DND-41 (cell line): ENCODE measurements around the gene RAI1.

Experiments
- ATAC-seq: fragments of 200-7000 bp; cut with Tn5 transposase; 3 replicates; pipeline ENCODE4 v1.9.1; 2021; ENCODE audit warnings: low read depth; ENCODE audit not compliant: insufficient read depth
- DNase-seq: peaks from one replicate; pipeline ENCODE4 v3.0.0-alpha.2; 2020
- H2AFZ ChIP-seq: 2 replicates; pipeline ENCODE4 v1.6.0; 2012; ENCODE audit warnings: low read depth, low read length
- H3K27ac ChIP-seq: 2 replicates; pipeline ENCODE4 v1.5.1; 2012; ENCODE audit warnings: low read length, inconsistent platforms
- H3K27me3 ChIP-seq: fragments of 200-600 bp; sonication (generic); 2 replicates; pipeline ENCODE4 v1.6.0; 2012; ENCODE audit warnings: low read length, mild to moderate bottlenecking, inconsistent platforms; ENCODE audit not compliant: insufficient read depth, poor library complexity
- H3K36me3 ChIP-seq: 2 replicates; pipeline ENCODE4 v1.5.1; 2012; ENCODE audit warnings: low read length, inconsistent platforms; ENCODE audit not compliant: insufficient read depth
- H3K4me1 ChIP-seq: 2 replicates; pipeline ENCODE4 v1.5.1; 2012; ENCODE audit warnings: mild to moderate bottlenecking, low read length; ENCODE audit not compliant: insufficient read depth
- H3K4me2 ChIP-seq: 2 replicates; pipeline ENCODE4 v1.6.0; 2012; ENCODE audit warnings: mild to moderate bottlenecking, moderate library complexity, low read length, inconsistent platforms; ENCODE audit not compliant: insufficient read depth
- H3K4me3 ChIP-seq, 2 experiments: fragments of 200-600 bp in 1 of 2; shearing (Covaris generic) in 1 of 2; 2 replicates each; pipeline ENCODE4 v1.5.1; 2012 to 2016; ENCODE audit warnings: inconsistent platforms in 2 of 2, low read length in 2 of 2, mild to moderate bottlenecking in 2 of 2, low read depth in 1 of 2, moderate library complexity in 1 of 2
- H3K79me2 ChIP-seq: 2 replicates; pipeline ENCODE4 v1.6.0; 2012; ENCODE audit warnings: low read length, inconsistent platforms; ENCODE audit not compliant: insufficient read depth
- H3K9ac ChIP-seq: 2 replicates; pipeline ENCODE4 v1.6.0; 2012; ENCODE audit warnings: low read depth, mild to moderate bottlenecking, inconsistent platforms, low read length, moderate library complexity
- H3K9me3 ChIP-seq: 2 replicates; pipeline ENCODE4 v1.5.1; 2012; ENCODE audit warnings: low read length, moderate library complexity, mild to moderate bottlenecking, inconsistent platforms; ENCODE audit not compliant: insufficient read depth, severe bottlenecking
- H4K20me1 ChIP-seq: 2 replicates; pipeline ENCODE4 v1.6.0; 2012; ENCODE audit warnings: low read length; ENCODE audit not compliant: insufficient read depth
- EZH2 ChIP-seq: IDR thresholded peaks from 3 replicates; pipeline ENCODE4 v1.6.1; 2012; ENCODE audit warnings: borderline replicate concordance, low read depth, mild to moderate bottlenecking, moderate library complexity, low read length, inconsistent platforms; ENCODE audit not compliant: severe bottlenecking
- TF ChIP-seq, protein P1 (sequence below): IDR thresholded peaks from 2 replicates; pipeline ENCODE4 v1.5.1; 2012; ENCODE audit warnings: borderline replicate concordance, low read length, moderate library complexity, mild to moderate bottlenecking; ENCODE audit not compliant: poor library complexity, severe bottlenecking; ENCODE audit errors: extremely low read depth

Gene RAI1

DNA sequence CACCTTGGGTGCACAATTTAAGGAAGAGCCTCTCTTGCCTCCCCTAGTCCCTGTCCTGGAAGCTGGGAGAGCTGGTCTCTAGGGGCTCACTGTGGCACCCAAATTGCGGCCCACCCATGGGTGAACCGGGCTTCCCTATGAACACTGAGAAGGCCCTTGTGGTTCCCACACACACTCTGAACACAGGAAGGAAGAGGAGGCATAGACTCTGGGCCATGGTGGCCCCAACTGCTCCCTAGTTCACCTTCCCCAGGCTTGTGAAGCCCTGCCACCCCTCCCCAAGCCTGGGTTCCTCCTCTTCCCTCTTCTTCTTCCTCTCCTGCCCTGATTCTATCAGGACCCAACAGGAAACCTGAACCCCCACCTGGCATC is 145.1 kb downstream of the RAI1 start:
- Histone ChIP-seq H4K20me1 (peaks cover 32% of the 10 kb centered on the region; the same call in 1 of the 2 replicates), H3K27ac (peak overlapping the region; percentile 34; the same call in 1 of the 2 replicates), H3K4me3 (no peak overlapping the region), H3K9me3 (no peaks in the 10 kb centered on the region), H3K9ac (no peak overlapping the region), H2AFZ (no peak overlapping the region), H3K79me2 (peaks cover 29% of the 10 kb centered on the region), H3K4me1 (peaks cover 52% of the 10 kb centered on the region), H3K27me3 (no peaks in the 10 kb centered on the region), H3K36me3 (peaks cover 5% of the 10 kb centered on the region; the same call in 1 of the 2 replicates), H3K4me2 (no peak overlapping the region)
- TF ChIP-seq, protein P1, sequence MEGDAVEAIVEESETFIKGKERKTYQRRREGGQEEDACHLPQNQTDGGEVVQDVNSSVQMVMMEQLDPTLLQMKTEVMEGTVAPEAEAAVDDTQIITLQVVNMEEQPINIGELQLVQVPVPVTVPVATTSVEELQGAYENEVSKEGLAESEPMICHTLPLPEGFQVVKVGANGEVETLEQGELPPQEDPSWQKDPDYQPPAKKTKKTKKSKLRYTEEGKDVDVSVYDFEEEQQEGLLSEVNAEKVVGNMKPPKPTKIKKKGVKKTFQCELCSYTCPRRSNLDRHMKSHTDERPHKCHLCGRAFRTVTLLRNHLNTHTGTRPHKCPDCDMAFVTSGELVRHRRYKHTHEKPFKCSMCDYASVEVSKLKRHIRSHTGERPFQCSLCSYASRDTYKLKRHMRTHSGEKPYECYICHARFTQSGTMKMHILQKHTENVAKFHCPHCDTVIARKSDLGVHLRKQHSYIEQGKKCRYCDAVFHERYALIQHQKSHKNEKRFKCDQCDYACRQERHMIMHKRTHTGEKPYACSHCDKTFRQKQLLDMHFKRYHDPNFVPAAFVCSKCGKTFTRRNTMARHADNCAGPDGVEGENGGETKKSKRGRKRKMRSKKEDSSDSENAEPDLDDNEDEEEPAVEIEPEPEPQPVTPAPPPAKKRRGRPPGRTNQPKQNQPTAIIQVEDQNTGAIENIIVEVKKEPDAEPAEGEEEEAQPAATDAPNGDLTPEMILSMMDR, result no peak
- TF ChIP-seq EZH2, result no peak
- ATAC-seq (no peak), DNase-seq (no peak)

DNA sequence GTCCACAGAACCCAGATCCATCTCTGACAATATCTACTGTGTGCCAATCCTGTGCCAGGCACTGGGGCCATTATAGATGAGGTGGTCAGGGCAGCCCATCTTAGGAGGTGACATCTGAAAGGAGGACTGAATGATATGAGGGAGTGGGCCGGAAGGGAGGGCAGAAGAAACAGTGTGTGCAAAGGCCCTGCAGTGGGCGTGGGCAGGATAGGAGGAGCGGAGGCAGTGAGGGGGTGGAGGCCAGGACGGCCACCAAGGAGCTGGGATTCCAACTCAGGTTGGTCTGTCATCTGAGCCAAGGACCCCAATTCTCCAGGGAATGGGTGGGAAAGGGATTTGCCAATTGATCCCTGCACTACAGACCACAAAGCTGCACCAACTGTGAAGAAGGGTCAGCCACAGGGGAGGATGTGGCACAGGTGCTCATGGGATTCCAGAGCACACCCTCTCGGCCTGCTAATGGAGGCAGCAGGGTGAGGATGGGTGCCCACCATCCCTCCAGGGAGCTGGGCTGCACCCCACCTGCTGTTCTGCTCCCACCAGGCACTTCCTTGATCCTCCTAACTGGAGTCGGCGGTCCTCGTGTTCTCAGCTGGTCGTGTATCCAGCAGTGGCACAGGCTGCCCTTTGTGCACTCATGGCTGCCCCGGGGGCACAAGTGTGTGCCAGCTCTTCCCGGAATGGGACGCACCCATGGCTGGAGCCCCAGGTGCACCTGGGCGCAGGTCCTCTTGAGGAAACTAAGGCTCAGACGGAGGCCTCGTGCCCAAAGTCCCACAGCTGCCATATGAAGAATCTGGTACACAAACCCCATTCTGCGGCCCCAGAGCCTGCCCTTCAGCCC is 145.9 kb downstream of the RAI1 start:
- no peak for DNase-seq
- Histone ChIP-seq H3K27ac (peak overlapping the region; percentile 34), H2AFZ (no peak overlapping the region), H3K27me3 (no peaks in the 10 kb centered on the region), H4K20me1 (peaks cover 26% of the 10 kb centered on the region; the same call in 1 of the 2 replicates), H3K4me2 (no peak overlapping the region), H3K9ac (no peak overlapping the region), H3K4me1 (peaks cover 44% of the 10 kb centered on the region), H3K79me2 (peaks cover 22% of the 10 kb centered on the region), H3K36me3 (peaks cover 4% of the 10 kb centered on the region; the same call in 1 of the 2 replicates), H3K9me3 (no peaks in the 10 kb centered on the region), H3K4me3 (no peak overlapping the region)
- TF ChIP-seq, protein P1, result no peak
- TF ChIP-seq EZH2, result no peak
- no peak for ATAC-seq

DNA sequence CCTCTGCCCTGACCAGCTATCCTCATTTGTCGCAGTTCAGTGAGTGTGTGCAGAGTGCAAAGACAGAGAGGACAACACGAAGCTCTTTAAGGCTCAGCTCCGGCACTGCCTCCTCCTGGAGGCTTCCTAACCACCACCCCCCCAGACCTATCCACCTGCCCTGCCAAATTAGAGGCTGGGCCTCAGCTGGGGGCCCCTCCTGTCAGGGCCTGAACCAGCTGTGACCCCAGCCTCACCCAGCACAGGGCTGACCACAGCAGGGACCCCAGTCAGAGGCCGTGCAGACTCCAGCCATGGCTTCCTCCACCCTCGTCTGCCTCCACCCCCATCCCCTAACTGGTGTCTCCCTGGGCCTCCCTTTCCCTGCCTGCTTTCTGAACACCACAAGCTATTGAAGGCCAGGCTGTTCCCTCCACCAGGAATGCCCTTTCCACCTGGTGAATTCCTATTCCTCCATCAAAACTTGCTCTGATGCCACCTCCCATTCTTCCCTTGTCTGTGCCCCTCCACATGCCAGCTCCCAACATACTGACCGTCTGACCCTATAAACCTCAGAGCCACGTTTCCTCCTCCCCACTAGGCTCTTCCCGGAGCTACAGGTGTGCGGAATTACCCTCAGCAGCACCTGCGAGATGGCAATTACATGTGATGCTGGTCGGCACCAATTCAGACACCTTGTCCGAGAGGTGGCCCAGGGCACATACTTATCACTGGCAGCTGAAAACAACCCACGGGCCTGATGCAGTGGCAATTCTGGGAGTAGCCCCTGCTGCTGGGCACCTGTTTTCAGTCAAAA is 146.8 kb downstream of the RAI1 start:
- DNase-seq (no peak), ATAC-seq (no peak)
- no peaks in the 10 kb centered on the region for H3K36me3 ChIP-seq
- no peak for TF ChIP-seq EZH2
- TF ChIP-seq, protein P1, result no peak
- H3K9ac ChIP-seq, result no peak overlapping the region
- H3K9me3 ChIP-seq, result no peaks in the 10 kb centered on the region
- H3K4me2 ChIP-seq, result no peak overlapping the region
- no peak overlapping the region for H3K27ac ChIP-seq
- peaks cover 22% of the 10 kb centered on the region; the same call in 1 of the 2 replicates for H4K20me1 ChIP-seq
- no peak overlapping the region for H3K4me3 ChIP-seq
- no peak overlapping the region for H2AFZ ChIP-seq
- H3K4me1 ChIP-seq, result peaks cover 35% of the 10 kb centered on the region
- H3K27me3 ChIP-seq, result no peaks in the 10 kb centered on the region
- peaks cover 17% of the 10 kb centered on the region for H3K79me2 ChIP-seq
